ENCODE data around the gene RBM26.
"Not testable (repeated sequence)": the region's sequence is repeated elsewhere in the genome, so short reads cannot be mapped to it uniquely, and the experiment has no call there.

The RBM26 gene

DNA sequence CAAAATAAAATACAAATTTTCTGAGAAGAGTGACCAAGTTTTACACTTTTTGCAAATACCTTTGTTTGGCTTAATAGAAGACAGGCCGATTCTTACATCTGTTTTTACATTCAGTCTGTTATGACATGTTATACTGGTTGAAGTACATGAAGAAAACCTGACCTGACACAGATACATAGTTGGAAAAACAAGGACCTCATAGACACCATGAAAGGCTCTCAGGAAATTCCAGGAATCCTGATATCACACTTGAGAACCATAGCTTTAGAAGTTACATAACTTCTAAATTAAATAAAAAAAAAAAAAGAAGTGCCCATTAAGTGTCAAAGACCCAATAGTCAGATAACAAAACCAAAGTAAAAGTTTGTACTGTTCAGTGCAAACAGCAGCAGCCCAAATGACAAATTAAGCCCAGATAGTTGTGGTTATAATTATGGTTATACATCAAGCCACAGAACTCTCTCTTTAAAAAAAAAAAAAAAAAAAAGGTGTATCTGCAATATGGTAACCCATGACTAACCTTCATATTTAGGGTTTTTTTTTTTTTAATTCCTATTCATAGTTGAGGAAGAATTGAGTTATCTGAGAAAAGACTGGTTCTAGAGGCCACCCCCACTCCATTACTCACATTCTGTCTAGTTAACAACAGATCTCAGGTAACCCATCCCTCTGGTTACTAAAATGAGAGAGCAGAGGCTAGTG, 19.8 kb downstream of the RBM26 start:
- DNase-seq, result no peak

DNA sequence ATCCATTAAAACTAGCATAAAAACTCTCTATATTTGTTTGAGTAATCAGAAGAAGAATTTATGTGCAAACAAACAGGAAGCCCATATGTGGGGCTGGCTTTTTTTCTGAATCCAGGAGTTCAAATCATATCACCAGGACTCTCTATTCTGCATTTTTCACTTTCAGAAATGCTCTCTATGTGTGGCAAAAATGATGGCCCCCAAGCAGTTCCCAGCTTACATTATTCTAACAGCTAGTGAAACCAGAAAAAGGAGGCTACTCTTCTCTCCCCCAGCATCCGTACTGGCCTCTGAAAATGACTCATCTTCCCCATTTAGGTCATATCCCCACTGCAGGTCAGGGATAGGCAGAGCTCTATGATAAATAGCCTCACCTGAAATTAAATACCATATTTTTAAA, 20.4 kb downstream of the RBM26 start:
- DNase-seq, result no peak

DNA sequence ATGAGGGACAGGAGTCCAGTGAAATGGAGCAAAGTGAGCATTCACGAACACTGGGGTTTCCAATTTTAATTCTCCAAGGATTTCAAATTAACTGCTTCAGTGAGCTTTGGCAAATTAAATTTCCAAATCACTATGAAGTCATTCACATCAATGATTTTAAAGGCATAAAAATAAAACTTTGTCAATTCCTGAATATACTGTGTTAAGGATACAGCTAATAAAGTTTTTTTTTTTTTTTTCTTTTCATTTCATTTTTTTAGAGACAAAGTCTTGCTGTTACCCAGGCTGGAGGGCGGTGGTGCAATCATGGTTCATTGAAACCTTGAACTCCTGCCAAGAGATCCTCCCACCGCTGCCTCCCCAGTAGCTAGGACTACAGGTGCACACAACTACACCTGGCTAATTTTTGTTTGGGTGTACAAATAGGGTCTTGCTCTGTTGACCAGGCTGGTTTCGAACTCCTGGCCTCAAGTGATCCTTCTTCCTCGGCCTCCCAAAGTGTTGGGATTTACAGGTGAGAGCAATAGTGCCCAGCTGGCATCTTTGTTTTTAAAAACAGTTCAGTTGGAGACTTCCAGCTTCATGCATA, 21.9 kb downstream of the RBM26 start:
- DNase-seq, result no peak

DNA sequence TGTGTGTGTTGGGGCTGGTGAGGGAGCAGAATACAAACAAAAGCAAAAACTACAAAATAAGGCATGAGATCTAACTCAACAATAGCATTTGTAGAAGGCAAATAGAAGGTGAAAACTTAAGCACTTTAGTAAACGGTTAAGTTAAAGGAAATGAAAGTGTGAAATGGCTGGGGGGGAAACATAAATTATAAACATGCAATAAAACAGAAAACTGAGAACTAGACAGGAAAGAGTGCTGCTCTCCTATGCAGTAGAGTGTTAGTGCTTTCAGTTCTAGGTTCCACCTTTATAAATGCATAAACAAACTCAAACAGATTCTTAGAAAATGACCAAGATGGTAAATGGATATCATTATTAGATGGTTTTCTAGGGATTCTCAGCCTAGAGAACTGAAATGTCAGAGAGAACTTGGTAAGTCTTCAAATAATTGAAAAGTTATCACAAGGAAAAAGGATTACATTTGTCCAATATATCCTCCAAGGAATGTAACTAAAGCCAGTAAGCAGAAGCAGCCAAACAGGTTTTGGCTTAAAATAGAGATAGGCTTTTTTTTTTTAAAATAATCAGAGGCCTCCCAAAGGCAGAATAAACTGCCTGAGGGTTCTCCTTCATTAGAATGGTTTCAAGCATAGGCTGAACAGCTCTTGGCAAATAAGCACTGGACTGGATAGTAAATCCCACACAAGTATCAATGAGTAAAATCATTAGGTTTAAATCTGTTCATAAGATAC, 23.3 kb downstream of the RBM26 start:
- DNase-seq, result no peak

DNA sequence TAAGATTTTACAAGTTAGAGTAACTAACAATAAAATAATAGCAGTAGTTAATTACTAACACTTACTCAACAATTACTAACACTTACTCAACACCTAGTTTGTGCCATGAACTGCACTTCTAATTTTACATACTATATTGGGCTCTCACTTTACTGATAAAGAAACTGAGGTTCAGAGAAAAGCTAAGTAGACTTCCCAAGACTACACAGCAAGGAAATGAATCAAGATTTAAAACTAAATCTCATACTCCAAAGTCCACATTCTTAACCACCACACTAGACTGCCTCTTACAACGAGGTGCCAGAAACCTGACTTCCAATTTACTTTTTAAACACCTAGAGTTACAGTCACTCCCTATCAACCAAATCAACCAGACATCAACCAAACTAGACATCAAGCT, 25.1 kb downstream of the RBM26 start:
- no peak for DNase-seq

DNA sequence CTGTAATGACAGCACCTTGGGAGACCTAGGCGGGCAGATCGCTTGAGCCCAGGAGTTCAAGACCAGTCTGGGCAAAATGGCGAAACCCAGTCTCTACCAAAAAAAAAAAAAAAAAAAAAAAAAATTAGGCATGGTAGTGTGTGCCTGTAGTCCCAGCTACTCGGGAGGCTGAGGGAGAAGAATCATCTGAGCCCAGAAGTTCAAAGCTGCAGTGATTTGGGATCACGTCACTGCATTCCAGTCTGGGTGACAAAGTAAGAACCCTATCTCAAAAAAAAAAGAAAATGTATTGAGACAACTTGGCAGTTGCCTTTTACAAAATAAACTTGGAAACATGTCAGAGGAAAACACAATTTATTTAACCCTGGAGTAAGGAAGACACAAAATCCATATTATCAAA, 26.8 kb downstream of the RBM26 start:
- no peak for DNase-seq

DNA sequence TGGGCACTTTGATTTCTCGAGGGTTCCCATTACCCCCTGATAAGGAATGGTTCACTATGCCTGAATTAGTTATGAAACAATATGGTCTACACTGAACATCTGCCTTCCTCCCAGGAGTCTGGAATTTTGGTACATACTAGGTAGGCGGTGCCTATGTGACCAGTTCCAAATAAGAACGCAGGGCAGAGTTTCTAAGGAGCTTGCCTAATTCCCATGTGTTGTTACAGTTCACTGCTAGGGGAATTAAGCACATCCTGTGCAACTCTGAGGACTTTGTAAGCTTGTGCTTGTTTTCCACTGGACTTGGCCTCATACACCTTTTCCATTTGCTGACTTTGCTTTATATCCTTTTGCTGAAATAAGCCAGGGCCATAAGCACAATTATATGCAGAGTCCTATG, 29.2 kb downstream of the RBM26 start:
- no peak for DNase-seq

DNA sequence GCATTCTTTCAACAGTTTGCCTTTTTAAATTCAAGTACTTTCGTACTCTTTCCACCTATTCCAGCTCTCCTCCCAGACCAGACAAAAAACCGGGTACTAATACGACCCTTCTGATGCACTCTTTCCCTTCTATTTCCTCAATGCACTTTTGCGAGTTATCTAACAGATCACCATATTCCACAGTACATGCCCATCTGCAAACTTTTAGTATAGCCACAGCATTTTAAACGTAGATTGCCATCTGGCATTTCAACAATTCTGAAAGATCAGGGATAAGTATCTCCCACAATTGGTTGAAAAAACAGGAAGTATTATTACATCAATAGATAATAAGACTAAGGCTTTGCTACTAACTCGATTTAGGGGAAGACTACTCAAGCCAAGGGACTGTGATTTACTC, 31.5 kb downstream of the RBM26 start:
- no peak for DNase-seq

DNA sequence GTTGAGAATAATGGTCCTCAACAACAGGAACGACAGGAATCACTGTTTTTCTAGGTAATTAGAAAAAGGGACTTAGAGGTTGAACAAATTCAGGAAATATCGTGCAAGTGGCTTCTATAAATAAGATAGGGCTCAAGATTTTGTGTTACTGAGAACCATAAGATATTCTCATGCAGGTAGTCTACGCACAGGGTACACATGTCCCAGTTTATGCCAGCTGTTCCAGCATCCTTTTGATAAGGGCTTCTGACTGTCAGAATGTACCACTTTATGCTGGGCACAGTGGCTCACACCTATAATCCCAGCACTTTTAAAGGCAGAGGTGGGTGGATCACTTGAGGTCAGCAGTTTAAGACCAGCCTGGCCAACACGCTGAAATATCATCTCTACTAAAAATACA, 32.1 kb downstream of the RBM26 start:
- no peak for DNase-seq

- no peak for DNase-seq
Measured at GRCh38 chr13:79369226-79369625, 36.8 kb downstream of the RBM26 start.

DNA sequence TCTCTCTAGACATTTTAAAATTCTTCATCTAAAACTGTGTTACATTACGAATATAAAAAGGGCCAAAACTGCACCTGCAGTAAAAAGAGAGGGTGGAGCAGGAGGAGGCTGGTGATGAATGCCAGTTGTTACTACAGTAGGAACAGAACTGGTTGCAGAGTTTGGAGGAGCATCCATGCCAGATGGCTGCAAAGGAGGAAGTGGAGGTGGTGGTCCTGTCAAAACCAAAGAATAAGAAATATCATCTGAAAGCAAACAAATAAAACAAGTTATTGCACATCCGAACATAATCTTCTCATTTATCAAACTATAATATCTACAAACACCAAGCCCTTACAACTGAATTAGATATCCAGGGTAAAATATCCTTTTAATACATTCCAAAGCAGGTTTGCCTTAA, 40.1 kb downstream of the RBM26 start:
- no peak for DNase-seq

- DNase-seq, result no peak
Measured at GRCh38 chr13:79361299-79361698, 44.8 kb downstream of the RBM26 start.

DNA sequence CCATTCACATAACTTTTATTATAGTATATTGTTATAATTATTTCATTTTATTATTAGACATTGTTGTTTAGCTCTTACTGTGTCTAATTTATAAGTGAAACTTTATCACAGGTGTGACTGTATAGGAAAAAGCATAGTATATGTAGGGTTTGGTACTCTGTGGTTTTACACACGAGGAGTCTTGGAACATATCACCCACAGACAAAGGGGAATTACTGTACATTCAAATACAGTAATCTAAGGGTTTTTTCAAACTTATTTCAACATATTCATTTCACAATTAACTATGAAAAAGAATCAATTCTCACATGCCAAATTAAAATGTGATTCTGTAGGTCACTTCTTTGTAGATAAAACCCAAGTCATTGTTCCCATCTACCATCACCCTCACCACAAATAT, 46.0 kb downstream of the RBM26 start:
- DNase-seq, result no peak

DNA sequence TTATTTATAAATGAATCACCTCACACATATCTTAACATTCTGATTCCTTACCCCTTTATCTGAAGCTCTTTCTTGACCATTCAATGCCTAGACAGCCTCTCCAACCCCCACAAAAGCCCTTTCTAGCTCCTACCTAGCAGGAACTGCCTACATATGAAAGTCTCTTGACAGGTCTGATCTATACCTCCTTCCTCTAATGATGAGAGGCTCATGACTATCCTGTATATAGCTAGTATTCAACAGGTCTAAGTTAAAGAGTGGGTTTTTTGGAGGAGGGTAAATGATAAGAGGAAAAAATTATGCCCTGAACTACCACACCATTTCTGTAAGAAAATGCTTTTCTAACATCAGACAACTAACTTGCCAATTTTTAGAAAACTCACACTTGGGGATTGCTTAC, 47.0 kb downstream of the RBM26 start:
- DNase-seq, result no peak

- DNase-seq, result no peak
Measured at GRCh38 chr13:79354285-79354684, 51.8 kb downstream of the RBM26 start.

GRCh38 chr13:79353693-79354092, 52.4 kb downstream of the RBM26 start:
- DNase-seq, result no peak

- no peak for DNase-seq
Measured at GRCh38 chr13:79352107-79352506, 53.9 kb downstream of the RBM26 start.

GRCh38 chr13:79349608-79350007, 56.4 kb downstream of the RBM26 start:
- not testable (repeated sequence) for DNase-seq

DNA sequence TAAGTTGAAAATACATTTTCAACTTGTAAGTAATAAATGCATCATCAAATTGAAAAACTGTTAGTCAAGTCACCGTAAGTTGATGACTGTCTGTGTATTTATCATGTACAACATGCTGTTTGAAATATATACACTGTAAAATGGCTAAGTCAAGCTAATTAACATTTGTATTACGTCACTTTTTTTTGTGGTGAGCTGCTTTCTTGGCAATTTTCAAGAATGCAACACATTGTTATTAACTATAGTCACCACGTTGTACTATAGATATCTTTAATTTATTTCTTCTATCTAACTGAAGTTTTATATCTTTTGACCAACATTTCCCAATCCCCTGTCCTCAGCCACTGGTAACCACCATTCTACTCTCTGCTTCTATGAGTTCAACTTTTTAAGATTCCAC, 57.0 kb downstream of the RBM26 start:
- no peak for DNase-seq

GRCh38 chr13:79346300-79346914, 59.6 kb downstream of the RBM26 start:
- no peak for DNase-seq

DNA sequence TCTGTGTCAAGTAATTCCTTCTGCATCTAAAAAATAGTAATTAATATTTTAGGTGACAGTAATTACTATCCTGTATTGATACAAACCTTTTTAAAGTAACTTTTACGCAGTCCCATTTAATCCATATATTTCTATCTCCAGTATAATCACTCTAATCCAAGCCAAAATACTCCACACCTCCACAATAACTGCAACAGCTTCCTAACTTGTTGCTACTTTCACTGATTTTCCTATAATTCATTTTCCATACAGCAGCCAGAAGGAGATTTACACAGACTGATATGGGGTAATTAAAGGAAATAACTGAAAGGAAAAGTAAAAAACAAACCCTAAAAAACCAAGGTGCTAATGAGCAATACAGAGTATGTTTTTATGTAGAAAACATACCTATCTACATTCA, 64.9 kb downstream of the RBM26 start:
- no peak for DNase-seq

GRCh38 chr13:79340490-79340889, 65.6 kb downstream of the RBM26 start:
- DNase-seq, result no peak

GRCh38 chr13:79338343-79338742, 67.7 kb downstream of the RBM26 start:
- DNase-seq, result no peak

- DNase-seq, result no peak
Measured at GRCh38 chr13:79336966-79337365, 69.1 kb downstream of the RBM26 start.

All from NCI-H1436 (cell line).